ENCODE data around the gene RIOX2.

RIOX2 gene

GRCh38 chr3:97991293-97991682 is 19.1 kb upstream of the RIOX2 start:
- Histone ChIP-seq H3K27ac (ENCODE audit: low read depth, low read length) (no peak overlapping the region), H3K4me3 (ENCODE audit: low read depth in 1 of 2, low read length in 2 of 2) (no peak overlapping the region), H3K36me3 (ENCODE audit: control insufficient read depth in 1 of 2, insufficient read depth in 2 of 2, low read length in 2 of 2) (no peaks in the 10 kb centered on the region), H3K27me3 (ENCODE audit: control insufficient read depth in 1 of 2, insufficient read depth in 2 of 2, low read length in 2 of 2) (no peaks in the 10 kb centered on the region), H3K9me3 (ENCODE audit: control insufficient read depth in 1 of 2, low read length in 2 of 2) (no peaks in the 10 kb centered on the region), H3K9ac (ENCODE audit: low read depth in 1 of 2, low read length in 2 of 2) (no peak overlapping the region), H3K4me1 (ENCODE audit: control insufficient read depth in 1 of 2, insufficient read depth in 2 of 2, low read length in 2 of 2) (peaks cover 0 to 4% of the 10 kb centered on the region in 2 donors)

- no peaks in the 10 kb centered on the region for H3K36me3 ChIP-seq (ENCODE audit: control insufficient read depth in 1 of 2, insufficient read depth in 2 of 2, low read length in 2 of 2)
- no peak overlapping the region for H3K9ac ChIP-seq (ENCODE audit: low read depth in 1 of 2, low read length in 2 of 2)
- no peaks in the 10 kb centered on the region for H3K27me3 ChIP-seq (ENCODE audit: control insufficient read depth in 1 of 2, insufficient read depth in 2 of 2, low read length in 2 of 2)
- H3K4me3 ChIP-seq (ENCODE audit: low read depth in 1 of 2, low read length in 2 of 2) = no peak overlapping the region
- H3K9me3 ChIP-seq (ENCODE audit: control insufficient read depth in 1 of 2, low read length in 2 of 2) = no peaks in the 10 kb centered on the region
- no peak overlapping the region for H3K27ac ChIP-seq (ENCODE audit: low read depth, low read length)
- H3K4me1 ChIP-seq (ENCODE audit: control insufficient read depth in 1 of 2, insufficient read depth in 2 of 2, low read length in 2 of 2) = peaks cover 0 to 4% of the 10 kb centered on the region in 2 donors
Measured at GRCh38 chr3:97990624-97991292, 18.5 kb upstream of the RIOX2 start.

- no peaks in the 10 kb centered on the region for H3K27me3 ChIP-seq (ENCODE audit: control insufficient read depth in 1 of 2, insufficient read depth in 2 of 2, low read length in 2 of 2)
- no peak overlapping the region for H3K27ac ChIP-seq (ENCODE audit: low read depth, low read length)
- H3K4me3 ChIP-seq (ENCODE audit: low read depth in 1 of 2, low read length in 2 of 2) = no peak overlapping the region
- no peaks in the 10 kb centered on the region for H3K4me1 ChIP-seq (ENCODE audit: control insufficient read depth in 1 of 2, insufficient read depth in 2 of 2, low read length in 2 of 2)
- no peak overlapping the region for H3K9ac ChIP-seq (ENCODE audit: low read depth in 1 of 2, low read length in 2 of 2)
- H3K36me3 ChIP-seq (ENCODE audit: control insufficient read depth in 1 of 2, insufficient read depth in 2 of 2, low read length in 2 of 2) = no peaks in the 10 kb centered on the region
- H3K9me3 ChIP-seq (ENCODE audit: control insufficient read depth in 1 of 2, low read length in 2 of 2) = no peaks in the 10 kb centered on the region
Measured at GRCh38 chr3:97988784-97989568, 16.7 kb upstream of the RIOX2 start.

- no peak overlapping the region for H3K27ac ChIP-seq (ENCODE audit: low read depth, low read length)
- H3K9ac ChIP-seq (ENCODE audit: low read depth in 1 of 2, low read length in 2 of 2) = no peak overlapping the region
- no peaks in the 10 kb centered on the region for H3K4me1 ChIP-seq (ENCODE audit: control insufficient read depth in 1 of 2, insufficient read depth in 2 of 2, low read length in 2 of 2)
Measured at GRCh38 chr3:97987306-97987705, 15.1 kb upstream of the RIOX2 start.

GRCh38 chr3:97983933-97984491 is 11.8 kb upstream of the RIOX2 start:
- Histone ChIP-seq H3K4me1 (ENCODE audit: control insufficient read depth in 1 of 2, insufficient read depth in 2 of 2, low read length in 2 of 2) (no peaks in the 10 kb centered on the region), H3K4me3 (ENCODE audit: low read depth in 1 of 2, low read length in 2 of 2) (no peak overlapping the region), H3K27me3 (ENCODE audit: control insufficient read depth in 1 of 2, insufficient read depth in 2 of 2, low read length in 2 of 2) (no peaks in the 10 kb centered on the region), H3K27ac (ENCODE audit: low read depth, low read length) (no peak overlapping the region), H3K9ac (ENCODE audit: low read depth in 1 of 2, low read length in 2 of 2) (no peak overlapping the region), H3K9me3 (ENCODE audit: control insufficient read depth in 1 of 2, low read length in 2 of 2) (no peaks in the 10 kb centered on the region), H3K36me3 (ENCODE audit: control insufficient read depth in 1 of 2, insufficient read depth in 2 of 2, low read length in 2 of 2) (no peaks in the 10 kb centered on the region)

More at GRCh38 chr3:97987306-97987705, 15.1 kb upstream of the RIOX2 start:
- Histone ChIP-seq H3K9me3 (ENCODE audit: control insufficient read depth in 1 of 2, low read length in 2 of 2) (no peaks in the 10 kb centered on the region), H3K27me3 (ENCODE audit: control insufficient read depth in 1 of 2, insufficient read depth in 2 of 2, low read length in 2 of 2) (no peaks in the 10 kb centered on the region), H3K4me3 (ENCODE audit: low read depth in 1 of 2, low read length in 2 of 2) (no peak overlapping the region), H3K36me3 (ENCODE audit: control insufficient read depth in 1 of 2, insufficient read depth in 2 of 2, low read length in 2 of 2) (no peaks in the 10 kb centered on the region)

GRCh38 chr3:97981886-97982285 is 9.7 kb upstream of the RIOX2 start:
- Histone ChIP-seq H3K9ac (ENCODE audit: low read depth in 1 of 2, low read length in 2 of 2) (no peak overlapping the region), H3K27ac (ENCODE audit: low read depth, low read length) (no peak overlapping the region), H3K9me3 (ENCODE audit: control insufficient read depth in 1 of 2, low read length in 2 of 2) (no peaks in the 10 kb centered on the region), H3K36me3 (ENCODE audit: control insufficient read depth in 1 of 2, insufficient read depth in 2 of 2, low read length in 2 of 2) (no peaks in the 10 kb centered on the region), H3K27me3 (ENCODE audit: control insufficient read depth in 1 of 2, insufficient read depth in 2 of 2, low read length in 2 of 2) (no peaks in the 10 kb centered on the region), H3K4me1 (ENCODE audit: control insufficient read depth in 1 of 2, insufficient read depth in 2 of 2, low read length in 2 of 2) (no peaks in the 10 kb centered on the region), H3K4me3 (ENCODE audit: low read depth in 1 of 2, low read length in 2 of 2) (no peak overlapping the region)

GRCh38 chr3:97979610-97980009 is 7.4 kb upstream of the RIOX2 start:
- no peak overlapping the region for H3K27ac ChIP-seq (ENCODE audit: low read depth, low read length)

GRCh38 chr3:97975466-97975865 is 3.2 kb upstream of the RIOX2 start:
- Histone ChIP-seq H3K27ac (ENCODE audit: low read depth, low read length) (no peak overlapping the region), H3K4me1 (ENCODE audit: control insufficient read depth in 1 of 2, insufficient read depth in 2 of 2, low read length in 2 of 2) (peaks cover 12 to 13% of the 10 kb centered on the region in 2 donors), H3K9ac (ENCODE audit: low read depth in 1 of 2, low read length in 2 of 2) (no peak overlapping the region), H3K27me3 (ENCODE audit: control insufficient read depth in 1 of 2, insufficient read depth in 2 of 2, low read length in 2 of 2) (no peaks in the 10 kb centered on the region), H3K36me3 (ENCODE audit: control insufficient read depth in 1 of 2, insufficient read depth in 2 of 2, low read length in 2 of 2) (no peaks in the 10 kb centered on the region), H3K4me3 (ENCODE audit: low read depth in 1 of 2, low read length in 2 of 2) (no peak overlapping the region), H3K9me3 (ENCODE audit: control insufficient read depth in 1 of 2, low read length in 2 of 2) (no peaks in the 10 kb centered on the region)

More at GRCh38 chr3:97979610-97980009, 7.4 kb upstream of the RIOX2 start:
- H3K4me3 ChIP-seq (ENCODE audit: low read depth in 1 of 2, low read length in 2 of 2) = no peak overlapping the region
- H3K36me3 ChIP-seq (ENCODE audit: control insufficient read depth in 1 of 2, insufficient read depth in 2 of 2, low read length in 2 of 2) = no peaks in the 10 kb centered on the region
- no peaks in the 10 kb centered on the region for H3K4me1 ChIP-seq (ENCODE audit: control insufficient read depth in 1 of 2, insufficient read depth in 2 of 2, low read length in 2 of 2)
- H3K27me3 ChIP-seq (ENCODE audit: control insufficient read depth in 1 of 2, insufficient read depth in 2 of 2, low read length in 2 of 2) = no peaks in the 10 kb centered on the region
- no peaks in the 10 kb centered on the region for H3K9me3 ChIP-seq (ENCODE audit: control insufficient read depth in 1 of 2, low read length in 2 of 2)
- H3K9ac ChIP-seq (ENCODE audit: low read depth in 1 of 2, low read length in 2 of 2) = no peak overlapping the region

- Histone ChIP-seq H3K4me1 (ENCODE audit: control insufficient read depth in 1 of 2, insufficient read depth in 2 of 2, low read length in 2 of 2) (peaks cover 16 to 18% of the 10 kb centered on the region in 2 donors), H3K9me3 (ENCODE audit: control insufficient read depth in 1 of 2, low read length in 2 of 2) (no peaks in the 10 kb centered on the region), H3K9ac (ENCODE audit: low read depth in 1 of 2, low read length in 2 of 2) (no peak overlapping the region), H3K27me3 (ENCODE audit: control insufficient read depth in 1 of 2, insufficient read depth in 2 of 2, low read length in 2 of 2) (no peaks in the 10 kb centered on the region), H3K27ac (ENCODE audit: low read depth, low read length) (no peak overlapping the region), H3K4me3 (ENCODE audit: low read depth in 1 of 2, low read length in 2 of 2) (no peak overlapping the region), H3K36me3 (ENCODE audit: control insufficient read depth in 1 of 2, insufficient read depth in 2 of 2, low read length in 2 of 2) (no peaks in the 10 kb centered on the region)
Measured at GRCh38 chr3:97974996-97975395, 2.8 kb upstream of the RIOX2 start.

GRCh38 chr3:97972976-97973375 is 745 bp upstream of the RIOX2 start:
- Histone ChIP-seq H3K4me1 (ENCODE audit: control insufficient read depth in 1 of 2, insufficient read depth in 2 of 2, low read length in 2 of 2) (peaks cover 18 to 22% of the 10 kb centered on the region in 2 donors), H3K9ac (ENCODE audit: low read depth in 1 of 2, low read length in 2 of 2) (no peak overlapping the region), H3K4me3 (ENCODE audit: low read depth in 1 of 2, low read length in 2 of 2) (peak overlapping the region; percentile 70 to 77), H3K27me3 (ENCODE audit: control insufficient read depth in 1 of 2, insufficient read depth in 2 of 2, low read length in 2 of 2) (no peaks in the 10 kb centered on the region), H3K36me3 (ENCODE audit: control insufficient read depth in 1 of 2, insufficient read depth in 2 of 2, low read length in 2 of 2) (no peaks in the 10 kb centered on the region), H3K9me3 (ENCODE audit: control insufficient read depth in 1 of 2, low read length in 2 of 2) (no peaks in the 10 kb centered on the region), H3K27ac (ENCODE audit: low read depth, low read length) (no peak overlapping the region)

Measured in duodenal mucosa (tissue), 2 donors.